ENCODE results near the gene NT5DC1. TPM values are rescaled to one million over a fixed set of nuclear protein-coding genes. Genes with fewer than 3 reads are reported as not detected.

NT5DC1 gene
- total and polyA plus RNA-seq, 10 of the 15 experiments (the other 5 are each of a cell fraction or from before 2014, with no cell fraction given), result 40.8 to 140 (median 66.8) TPM

GRCh38 chr6:116210750-116211425, 110.2 kb downstream of the NT5DC1 start:
- SMC1A ChIA-PET (ENCODE audit: uncharacterized antibody, unreplicated experiment), result interaction anchor here (1.0 to 1.4 kb wide), 4 partner anchors 22 to 102 kb away, joined by 3 read pairs; no protein-coding TSS in a partner anchor
- DNase-seq (ENCODE audit: low read depth, low spot score) (no peak), FAIRE-seq (no peak), ATAC-seq (no peak)
- H3K4me3 ChIP-seq, result no peak overlapping the region
- H3K9ac ChIP-seq (ENCODE audit: control insufficient read depth, insufficient read depth, low read length), result no peak overlapping the region
- no peaks in the 10 kb centered on the region for H3K4me1 ChIP-seq (ENCODE audit: control insufficient read depth, insufficient read depth, low read length)
- no peaks in the 10 kb centered on the region for H3K9me3 ChIP-seq (replicated peaks; ENCODE audit: control insufficient read depth, insufficient read depth, low read length)
- RAD21 ChIA-PET (ENCODE audit: unreplicated experiment), result no interaction called here
- intact Hi-C loops (cut with micrococcal nuclease; ENCODE audit: unreplicated experiment) (no loop called here), in situ Hi-C loops (cut with MboI) (no loop called here)
- POLR2A ChIA-PET, result no interaction called here
- H3K27me3 ChIP-seq (replicated peaks in 1 of 2; ENCODE audit: control insufficient read depth in 2 of 2, insufficient read depth in 2 of 2, low read length in 1 of 2), result no peaks in the 10 kb centered on the region
- H2AFZ ChIP-seq (ENCODE audit: control insufficient read depth, low read depth, low read length), result no peak overlapping the region
- no peaks in the 10 kb centered on the region for H4K20me1 ChIP-seq (ENCODE audit: control insufficient read depth, insufficient read depth)
- CTCF ChIA-PET, result interaction anchor here (0.6 to 5.0 kb wide), 6 partner anchors 7 to 354 kb away, joined by 3 to 45 read pairs (median 3); no protein-coding TSS in a partner anchor
- H3K79me2 ChIP-seq (ENCODE audit: control insufficient read depth, insufficient read depth, low read length), result no peaks in the 10 kb centered on the region
- no peak for TF ChIP-seq ZBTB40 (IDR thresholded peaks at IDR 0.05; ENCODE audit: borderline replicate concordance)
- TF ChIP-seq, protein P1, sequence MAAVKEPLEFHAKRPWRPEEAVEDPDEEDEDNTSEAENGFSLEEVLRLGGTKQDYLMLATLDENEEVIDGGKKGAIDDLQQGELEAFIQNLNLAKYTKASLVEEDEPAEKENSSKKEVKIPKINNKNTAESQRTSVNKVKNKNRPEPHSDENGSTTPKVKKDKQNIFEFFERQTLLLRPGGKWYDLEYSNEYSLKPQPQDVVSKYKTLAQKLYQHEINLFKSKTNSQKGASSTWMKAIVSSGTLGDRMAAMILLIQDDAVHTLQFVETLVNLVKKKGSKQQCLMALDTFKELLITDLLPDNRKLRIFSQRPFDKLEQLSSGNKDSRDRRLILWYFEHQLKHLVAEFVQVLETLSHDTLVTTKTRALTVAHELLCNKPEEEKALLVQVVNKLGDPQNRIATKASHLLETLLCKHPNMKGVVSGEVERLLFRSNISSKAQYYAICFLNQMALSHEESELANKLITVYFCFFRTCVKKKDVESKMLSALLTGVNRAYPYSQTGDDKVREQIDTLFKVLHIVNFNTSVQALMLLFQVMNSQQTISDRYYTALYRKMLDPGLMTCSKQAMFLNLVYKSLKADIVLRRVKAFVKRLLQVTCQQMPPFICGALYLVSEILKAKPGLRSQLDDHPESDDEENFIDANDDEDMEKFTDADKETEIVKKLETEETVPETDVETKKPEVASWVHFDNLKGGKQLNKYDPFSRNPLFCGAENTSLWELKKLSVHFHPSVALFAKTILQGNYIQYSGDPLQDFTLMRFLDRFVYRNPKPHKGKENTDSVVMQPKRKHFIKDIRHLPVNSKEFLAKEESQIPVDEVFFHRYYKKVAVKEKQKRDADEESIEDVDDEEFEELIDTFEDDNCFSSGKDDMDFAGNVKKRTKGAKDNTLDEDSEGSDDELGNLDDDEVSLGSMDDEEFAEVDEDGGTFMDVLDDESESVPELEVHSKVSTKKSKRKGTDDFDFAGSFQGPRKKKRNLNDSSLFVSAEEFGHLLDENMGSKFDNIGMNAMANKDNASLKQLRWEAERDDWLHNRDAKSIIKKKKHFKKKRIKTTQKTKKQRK (IDR thresholded peaks at IDR 0.05; ENCODE audit: low read depth, low read length), result no peak
- TF ChIP-seq RAD21 (IDR thresholded peaks at IDR 0.05; ENCODE audit: insufficient read depth, low read depth, low read length), result no peak
- TF ChIP-seq HDGF (IDR thresholded peaks at IDR 0.05), result no peak
- TF ChIP-seq, protein P2, sequence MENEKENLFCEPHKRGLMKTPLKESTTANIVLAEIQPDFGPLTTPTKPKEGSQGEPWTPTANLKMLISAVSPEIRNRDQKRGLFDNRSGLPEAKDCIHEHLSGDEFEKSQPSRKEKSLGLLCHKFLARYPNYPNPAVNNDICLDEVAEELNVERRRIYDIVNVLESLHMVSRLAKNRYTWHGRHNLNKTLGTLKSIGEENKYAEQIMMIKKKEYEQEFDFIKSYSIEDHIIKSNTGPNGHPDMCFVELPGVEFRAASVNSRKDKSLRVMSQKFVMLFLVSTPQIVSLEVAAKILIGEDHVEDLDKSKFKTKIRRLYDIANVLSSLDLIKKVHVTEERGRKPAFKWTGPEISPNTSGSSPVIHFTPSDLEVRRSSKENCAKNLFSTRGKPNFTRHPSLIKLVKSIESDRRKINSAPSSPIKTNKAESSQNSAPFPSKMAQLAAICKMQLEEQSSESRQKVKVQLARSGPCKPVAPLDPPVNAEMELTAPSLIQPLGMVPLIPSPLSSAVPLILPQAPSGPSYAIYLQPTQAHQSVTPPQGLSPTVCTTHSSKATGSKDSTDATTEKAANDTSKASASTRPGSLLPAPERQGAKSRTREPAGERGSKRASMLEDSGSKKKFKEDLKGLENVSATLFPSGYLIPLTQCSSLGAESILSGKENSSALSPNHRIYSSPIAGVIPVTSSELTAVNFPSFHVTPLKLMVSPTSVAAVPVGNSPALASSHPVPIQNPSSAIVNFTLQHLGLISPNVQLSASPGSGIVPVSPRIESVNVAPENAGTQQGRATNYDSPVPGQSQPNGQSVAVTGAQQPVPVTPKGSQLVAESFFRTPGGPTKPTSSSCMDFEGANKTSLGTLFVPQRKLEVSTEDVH (IDR thresholded peaks at IDR 0.05; ENCODE audit: low read depth, partially characterized antibody), result no peak
- no TSS peak for BruUV-seq (replicated peaks)
- peaks cover 0 to 5% of the 10 kb centered on the region in 2 experiments; a peak in 1 of 4 replicates for H3K36me3 ChIP-seq (ENCODE audit: control insufficient read depth in 2 of 2, insufficient read depth in 2 of 2, low read length in 1 of 2)
- H3K4me2 ChIP-seq (ENCODE audit: control insufficient read depth, insufficient read depth), result no peak overlapping the region
- whole genome bisulfite sequencing (ENCODE audit: insufficient coverage, insufficient replicate concordance, low lambda C conversion rate, missing lambda C conversion rate), result 85% methylated on average over 3 of the region's 3 CpGs
- no peak overlapping the region for H3K27ac ChIP-seq (ENCODE audit: control insufficient read depth, insufficient read depth)

Data from GM12878 (cell line).